A673 (cell line): Measurements from ENCODE around the gene EXOG.

Experiments
- CTCF ChIP-seq: fragments of 300-800, 200-600 bp; sonication (generic); conservative IDR thresholded peaks from 2 replicates; pipeline ENCODE4 v1.5.1; 2017; ENCODE audit warnings: low read depth, mild to moderate bottlenecking, antibody characterized with exemption, low read length, moderate library complexity, mixed read lengths
- EZH2 ChIP-seq: fragments of 200-600 bp; sonication (generic); IDR thresholded peaks from 2 replicates; pipeline ENCODE4 v1.6.1; 2017; ENCODE audit warnings: borderline replicate concordance, low read depth, mild to moderate bottlenecking, mixed read lengths, antibody characterized with exemption, low read length; ENCODE audit not compliant: poor library complexity, severe bottlenecking

GRCh38 chr3:38534604-38535003 is 38.5 kb downstream of the EXOG start:
- TF ChIP-seq CTCF: no peak
- TF ChIP-seq EZH2: no peak
